ENCODE results near the gene ANGPTL4. TPM values are rescaled to one million over a fixed set of nuclear protein-coding genes. Genes with fewer than 3 reads are reported as not detected.
"Not testable (repeated sequence)": the region's sequence is repeated elsewhere in the genome, so short reads cannot be mapped to it uniquely, and the experiment has no call there.

Gene ANGPTL4, protein sequence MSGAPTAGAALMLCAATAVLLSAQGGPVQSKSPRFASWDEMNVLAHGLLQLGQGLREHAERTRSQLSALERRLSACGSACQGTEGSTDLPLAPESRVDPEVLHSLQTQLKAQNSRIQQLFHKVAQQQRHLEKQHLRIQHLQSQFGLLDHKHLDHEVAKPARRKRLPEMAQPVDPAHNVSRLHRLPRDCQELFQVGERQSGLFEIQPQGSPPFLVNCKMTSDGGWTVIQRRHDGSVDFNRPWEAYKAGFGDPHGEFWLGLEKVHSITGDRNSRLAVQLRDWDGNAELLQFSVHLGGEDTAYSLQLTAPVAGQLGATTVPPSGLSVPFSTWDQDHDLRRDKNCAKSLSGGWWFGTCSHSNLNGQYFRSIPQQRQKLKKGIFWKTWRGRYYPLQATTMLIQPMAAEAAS
- total RNA-seq = 0.94 TPM

- no peak for DNase-seq
Observed at GRCh38 chr19:8363803-8364771, at the start of gene ANGPTL4. Gene ANGPTL4 (plus strand): TSS chr19:8364155. CDS start chr19:8364322, 167 bp downstream.

- not testable (repeated sequence) for DNase-seq
Observed at GRCh38 chr19:8314981-8315640, 48.8 kb upstream of the ANGPTL4 start.

DNA sequence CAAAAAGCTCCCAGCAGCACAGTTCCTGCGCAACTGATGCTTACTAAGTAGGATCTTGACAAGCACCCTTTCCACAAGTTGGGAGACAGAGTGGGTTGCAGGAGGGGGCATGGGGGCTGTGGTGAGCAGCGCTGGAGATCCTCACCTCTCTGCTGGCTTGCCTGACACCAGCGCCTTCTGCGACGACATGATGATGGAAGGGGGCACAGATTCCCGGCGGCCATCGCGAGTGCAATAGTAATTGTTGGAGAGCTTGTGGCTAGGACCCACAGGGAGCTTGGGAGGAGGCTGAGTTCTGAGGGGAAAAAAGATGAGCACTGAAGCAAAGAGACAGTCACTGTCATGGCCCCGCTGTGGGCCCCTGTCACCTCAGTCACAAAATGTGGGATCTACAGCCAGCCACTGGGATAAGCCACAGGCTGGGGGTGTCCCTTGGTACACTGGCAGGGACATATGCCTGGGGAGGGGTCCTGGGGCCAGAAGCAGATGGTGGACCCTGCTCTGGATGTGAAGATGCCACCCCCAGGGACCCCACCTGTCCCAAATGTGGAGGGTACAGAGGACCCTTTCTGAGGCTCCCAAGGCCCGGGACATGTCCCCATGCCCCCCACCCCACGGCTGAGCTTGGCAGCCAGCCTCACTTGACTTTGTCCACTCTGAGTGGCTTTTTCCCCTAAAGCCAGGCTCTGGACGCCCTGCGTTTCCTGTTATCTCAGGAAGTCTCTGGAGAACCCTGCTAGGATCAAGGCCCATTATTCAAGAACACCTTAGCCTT is 47.4 kb upstream of the ANGPTL4 start:
- DNase-seq = no peak

DNA sequence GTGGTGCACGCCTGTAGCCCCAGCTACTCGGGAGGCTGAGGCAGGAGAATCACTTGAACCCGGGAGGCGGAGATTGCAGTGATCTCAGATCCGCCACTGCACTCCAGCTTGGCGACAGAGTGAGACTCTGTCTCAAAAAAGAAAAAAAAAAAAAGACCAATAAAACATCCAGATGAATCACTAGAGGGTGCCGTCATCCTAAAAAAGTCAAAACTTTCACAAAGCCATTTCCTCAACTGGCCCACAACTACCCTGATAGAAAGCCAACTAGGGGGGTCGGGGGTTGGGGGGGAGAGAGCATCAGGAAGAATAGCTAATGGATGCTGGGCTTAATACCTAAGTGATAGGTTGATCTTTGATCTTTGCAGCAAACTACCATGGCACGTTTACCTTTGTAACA is 45.1 kb upstream of the ANGPTL4 start:
- not testable (repeated sequence) for DNase-seq

DNA sequence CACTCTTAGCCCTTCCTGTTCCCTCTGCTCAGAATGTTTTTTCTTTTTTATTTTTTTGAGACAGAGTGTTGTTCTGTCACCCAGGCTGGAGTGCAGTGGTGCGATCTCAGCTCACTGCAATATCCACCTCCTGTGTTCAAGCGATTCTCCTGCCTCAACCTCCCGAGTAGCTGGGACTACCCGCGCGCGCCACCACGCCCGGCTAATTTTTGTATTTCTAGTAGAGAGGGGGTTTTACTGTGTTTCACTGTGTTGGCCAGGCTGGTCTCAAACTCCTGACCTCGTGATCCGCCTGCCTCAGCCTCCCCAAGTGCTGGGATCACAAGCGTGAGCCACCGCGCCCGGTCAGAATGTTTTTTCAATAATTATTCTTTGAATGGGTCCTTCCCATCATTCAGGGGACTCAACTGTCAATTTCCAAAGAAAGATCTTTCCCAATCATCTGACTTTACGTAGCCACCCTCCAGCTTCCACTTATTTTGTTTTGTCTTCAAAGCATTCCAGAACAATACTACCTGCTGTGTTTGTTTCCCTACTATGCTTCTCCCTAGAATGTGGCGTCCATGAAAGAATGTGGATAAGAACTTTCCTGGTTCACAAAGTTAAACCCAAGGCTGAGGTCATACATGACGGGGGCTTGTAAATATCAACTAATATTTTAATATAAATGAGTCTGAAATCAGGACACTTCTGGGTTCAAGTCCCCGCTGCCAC is 44.0 kb upstream of the ANGPTL4 start:
- DNase-seq = no peak

DNA sequence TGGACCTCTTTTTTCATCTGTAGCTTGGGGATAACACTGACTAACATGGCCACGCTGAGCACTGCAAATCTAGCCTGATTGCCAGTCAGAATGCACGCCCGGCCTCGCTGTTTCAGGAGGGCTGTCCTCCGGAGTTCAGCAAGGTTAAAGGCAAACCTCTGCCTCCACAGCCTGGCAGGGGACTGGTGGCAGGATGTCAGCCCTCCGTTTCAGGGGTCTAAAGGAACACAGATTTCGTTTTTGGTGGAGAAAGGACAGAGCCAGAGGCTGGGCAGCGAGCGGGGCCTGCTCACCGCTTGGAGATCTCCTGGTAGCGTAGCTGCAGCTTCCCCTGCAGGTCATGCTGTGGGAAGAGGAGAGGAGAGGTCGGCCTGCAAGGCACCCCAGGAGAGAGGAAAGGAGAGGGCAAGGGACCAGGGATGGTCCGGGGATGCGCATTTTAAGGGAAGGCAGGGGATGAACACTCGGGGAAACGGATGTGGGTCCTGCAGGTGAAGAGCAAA is 43.3 kb upstream of the ANGPTL4 start:
- peak; percentile 22 for DNase-seq

- peak; percentile 91 for DNase-seq
Observed at GRCh38 chr19:8321067-8321985, 42.6 kb upstream of the ANGPTL4 start, which contains the start of the genes NDUFA7 and RPS28. Gene NDUFA7 (minus strand): TSS chr19:8321375. CDS start chr19:8321358, 17 bp downstream. Gene RPS28 (plus strand): TSS chr19:8321496. CDS start chr19:8321531, 35 bp downstream.

- no peak for DNase-seq
Observed at GRCh38 chr19:8321986-8322637, 41.8 kb upstream of the ANGPTL4 start.

- no peak for DNase-seq
Observed at GRCh38 chr19:8322638-8322997, 41.3 kb upstream of the ANGPTL4 start.

- DNase-seq = no peak
Observed at GRCh38 chr19:8323781-8324185, 40.2 kb upstream of the ANGPTL4 start.

DNA sequence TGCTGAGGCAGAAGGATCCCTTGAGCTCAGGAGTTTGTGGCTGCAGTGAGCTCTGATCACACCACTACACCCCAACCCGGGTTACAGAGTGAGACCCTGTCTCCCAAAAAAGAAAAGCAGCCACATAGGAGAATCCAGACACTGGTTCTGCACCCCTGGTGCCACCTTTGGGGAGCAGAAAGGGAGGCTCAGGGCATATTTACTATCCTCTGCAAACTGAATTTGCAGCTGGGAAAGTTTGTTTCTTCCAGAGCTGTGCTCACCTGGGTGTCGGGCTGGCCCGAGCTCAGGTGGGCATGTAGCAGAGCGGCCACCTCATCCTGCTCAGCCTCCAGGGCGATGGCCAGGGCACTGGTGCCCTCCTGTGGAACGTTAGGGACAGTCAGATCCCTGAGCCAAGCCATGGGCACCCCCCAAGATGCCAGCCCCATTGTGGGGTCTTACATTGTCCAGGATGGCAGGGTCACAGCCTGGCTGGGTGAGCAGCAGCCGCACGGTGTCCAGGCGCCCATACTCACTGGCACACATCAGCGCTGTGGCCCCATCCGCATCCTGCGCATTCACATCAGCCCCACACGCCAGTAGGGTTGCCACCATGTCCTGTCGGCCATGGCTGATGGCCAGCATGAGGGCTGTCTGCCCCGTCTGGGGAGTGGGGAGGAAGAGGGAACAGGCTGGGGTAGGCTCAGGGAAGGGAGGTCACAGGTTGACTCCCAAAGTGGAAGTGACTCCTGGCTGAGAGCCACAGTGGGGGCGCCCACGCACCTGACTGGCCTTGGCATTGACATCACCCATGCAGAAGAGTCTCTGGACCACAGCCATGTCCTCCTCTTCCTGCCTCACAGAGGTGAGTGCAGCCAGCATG is 39.5 kb upstream of the ANGPTL4 start:
- no peak for DNase-seq

DNA sequence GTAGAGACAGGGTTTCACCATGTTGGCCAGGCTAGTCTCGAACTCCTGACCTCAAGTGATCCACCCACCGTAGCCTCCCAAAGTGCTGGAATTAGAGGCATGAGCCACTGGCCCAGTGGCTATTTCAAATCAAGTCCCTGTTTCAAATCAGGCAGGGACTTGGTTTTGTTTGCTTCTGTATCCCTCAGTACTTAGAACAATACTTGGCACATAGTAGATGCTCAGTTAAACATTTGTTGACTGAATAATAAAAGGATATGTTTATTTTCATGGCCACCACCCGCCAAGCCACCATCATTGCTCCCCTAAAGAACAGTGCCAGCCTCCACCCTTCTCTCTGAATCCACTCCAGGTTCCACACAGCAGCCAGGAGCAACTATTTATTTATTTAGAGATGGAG is 38.5 kb upstream of the ANGPTL4 start:
- no peak for DNase-seq

GRCh38 chr19:8329996-8330395 is 34.0 kb upstream of the ANGPTL4 start:
- no peak for DNase-seq

DNA sequence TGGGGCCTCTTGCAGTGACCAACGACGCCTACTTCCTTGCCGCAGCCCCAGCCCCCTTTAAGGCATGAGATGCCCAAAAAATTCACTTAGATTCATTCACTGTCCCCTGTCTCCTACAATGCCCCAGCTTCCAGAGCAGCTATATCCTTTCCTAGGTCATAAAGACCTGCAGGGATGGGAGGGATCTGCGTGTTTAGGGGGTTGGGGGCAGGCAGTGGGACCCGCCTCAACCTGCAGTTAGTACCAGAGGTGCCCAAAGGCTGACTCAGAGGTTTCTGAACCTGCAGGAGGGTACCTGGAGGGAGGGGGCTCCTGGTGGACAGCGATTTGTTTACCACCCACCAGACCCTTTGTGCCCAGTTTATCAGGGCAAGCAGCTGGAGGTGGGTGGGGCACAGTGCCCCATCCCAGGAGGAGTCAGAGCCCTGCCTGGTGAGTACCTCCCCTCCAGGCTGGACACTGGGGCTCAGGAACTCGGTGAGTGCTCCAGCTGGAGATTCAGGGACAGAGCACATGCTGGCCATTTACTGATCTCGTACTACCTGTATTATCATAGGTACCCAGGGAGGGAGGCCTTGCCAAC is 32.6 kb upstream of the ANGPTL4 start:
- no peak for DNase-seq

GRCh38 chr19:8332976-8333766 is 30.8 kb upstream of the ANGPTL4 start:
- DNase-seq = no peak

DNA sequence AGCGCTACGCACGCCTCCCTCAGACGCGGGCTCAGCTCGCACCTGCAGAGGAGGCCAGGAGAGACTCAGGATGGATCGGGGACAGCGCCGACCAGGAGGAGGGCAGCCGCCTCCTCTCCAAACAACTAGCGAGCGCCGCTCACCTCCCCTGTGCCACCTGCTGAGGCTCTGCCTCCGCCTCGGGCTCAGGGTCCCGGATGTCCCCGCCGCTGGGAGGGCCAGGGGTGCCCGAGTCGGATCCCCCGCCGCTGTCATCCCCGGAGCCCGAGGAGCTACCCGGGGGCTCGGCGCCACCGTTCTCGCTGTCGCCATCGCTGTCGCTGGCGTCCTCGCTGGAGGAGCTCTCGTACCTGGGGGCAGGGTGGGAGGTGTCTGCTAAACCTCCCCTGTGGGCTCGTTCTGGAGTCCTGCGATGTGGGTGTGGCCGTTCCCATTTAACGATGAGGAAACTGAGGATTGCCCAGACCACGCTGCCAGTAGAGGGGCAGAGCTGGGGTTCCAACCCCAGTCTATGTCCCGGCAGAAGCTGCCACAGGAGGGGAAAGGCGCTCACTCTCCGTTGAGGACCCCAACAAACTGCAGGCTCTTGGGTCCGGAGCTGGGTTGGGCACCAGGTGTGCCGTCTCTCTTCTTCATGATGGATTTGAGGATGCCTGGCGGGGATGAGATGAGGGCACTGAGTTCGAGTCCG is 30.0 kb upstream of the ANGPTL4 start:
- DNase-seq = no peak
